IMR-90 (cell line): ENCODE data around the gene CSGALNACT2. TPM values are rescaled to one million over a fixed set of nuclear protein-coding genes. Genes with fewer than 3 reads are reported as not detected.

Source experiments
- ATAC-seq: fragments of 200-7000 bp; cut with Tn5 transposase; 2 replicates; pipeline ENCODE4 v1.9.1; 2020; ENCODE audit warnings: low read depth, mild to moderate bottlenecking, moderate library complexity
- BruUV-seq: library from RNA; stranded (reverse); fragments of 400-500 nt; replicated peaks from 2 replicates; lab custom pipeline; 2021; lab: Mats Ljungman, UMichigan
- CTCF ChIA-PET: fragments of 300-600 bp; formaldehyde crosslinking; extraction: SDS; loops from one replicate; lab custom pipeline; 2021; ENCODE audit warnings: antibody characterized with exemption; lab: Yijun Ruan, JAX
- POLR2A ChIA-PET: fragments of 300-600 bp; sonication (Branson Sonifier 250); formaldehyde crosslinking; loops from one replicate; lab custom pipeline; 2022; ENCODE audit warnings: antibody characterized with exemption; ENCODE audit not compliant: unreplicated experiment; lab: Charles Lee
- DNase-seq: peaks from one replicate; pipeline ENCODE4 v3.0.0; 2013
- H2AFZ ChIP-seq: replicated peaks from 2 replicates; pipeline ENCODE3; 2013; ENCODE audit warnings: low read length, mild to moderate bottlenecking; ENCODE audit not compliant: poor library complexity
- H2AK5ac ChIP-seq: 2 replicates; pipeline ENCODE4 v1.6.1; 2013; ENCODE audit warnings: low read depth, low read length, inconsistent platforms
- H2AK9ac ChIP-seq: replicated peaks from 2 replicates; pipeline ENCODE3; 2013; ENCODE audit warnings: mild to moderate bottlenecking, low read depth, low read length, moderate library complexity; ENCODE audit not compliant: poor library complexity
- H2BK120ac ChIP-seq: 2 replicates; pipeline ENCODE4 v1.6.1; 2013; ENCODE audit warnings: low read depth, low read length, inconsistent platforms
- H2BK15ac ChIP-seq: 3 replicates; pipeline ENCODE4 v1.6.1; 2013; ENCODE audit warnings: low read depth, low read length, inconsistent platforms
- H2BK20ac ChIP-seq: 2 replicates; pipeline ENCODE4 v1.6.1; 2013; ENCODE audit warnings: low read depth, mild to moderate bottlenecking, inconsistent platforms, low read length, moderate library complexity
- H2BK5ac ChIP-seq: 2 replicates; pipeline ENCODE4 v1.6.1; 2013; ENCODE audit warnings: mild to moderate bottlenecking, low read depth, low read length, inconsistent platforms; ENCODE audit not compliant: poor library complexity, severe bottlenecking
- H3K14ac ChIP-seq: replicated peaks from 2 replicates; pipeline ENCODE4 v1.6.1; 2013; ENCODE audit warnings: low read depth, low read length, inconsistent platforms
- H3K18ac ChIP-seq: 2 replicates; pipeline ENCODE4 v1.6.1; 2013; ENCODE audit warnings: low read depth, low read length, control low read depth
- H3K23ac ChIP-seq: 2 replicates; pipeline ENCODE4 v1.6.1; 2013; ENCODE audit warnings: low read depth, low read length, inconsistent platforms
- H3K27ac ChIP-seq: 2 replicates; pipeline ENCODE4 v1.5.1; 2013; ENCODE audit warnings: mild to moderate bottlenecking, control low read depth, low read length; ENCODE audit not compliant: insufficient read depth
- H3K27me3 ChIP-seq: 2 replicates; pipeline ENCODE4 v1.6.1; 2013; ENCODE audit warnings: low read length; ENCODE audit not compliant: control insufficient read depth, insufficient read depth
- H3K36me3 ChIP-seq: 2 replicates; pipeline ENCODE4 v1.6.1; 2013; ENCODE audit warnings: low read length, mixed read lengths; ENCODE audit not compliant: control insufficient read depth, insufficient read depth
- H3K4ac ChIP-seq: 2 replicates; pipeline ENCODE4 v1.6.1; 2013; ENCODE audit warnings: low read depth, low read length, inconsistent platforms
- H3K4me1 ChIP-seq: 2 replicates; pipeline ENCODE4 v1.6.1; 2013; ENCODE audit warnings: low read length, mixed read lengths; ENCODE audit not compliant: control insufficient read depth, insufficient read depth
- H3K4me2 ChIP-seq: 2 replicates; pipeline ENCODE4 v1.6.1; 2013; ENCODE audit warnings: low read depth, mild to moderate bottlenecking, control low read depth, low read length, moderate library complexity
- H3K4me3 ChIP-seq: 2 replicates; pipeline ENCODE4 v1.5.1; 2013; ENCODE audit warnings: low read depth, mild to moderate bottlenecking, control low read depth, low read length, moderate library complexity; ENCODE audit not compliant: insufficient read depth
- H3K56ac ChIP-seq: 2 replicates; pipeline ENCODE4 v1.6.1; 2013; ENCODE audit warnings: low read length, inconsistent platforms; ENCODE audit not compliant: insufficient read depth; ENCODE audit errors: extremely low read depth
- H3K79me1 ChIP-seq, 2 experiments: 2 replicates each; pipeline ENCODE4 v1.6.1; 2013; ENCODE audit warnings: low read length in 2 of 2, inconsistent platforms in 1 of 2, low read depth in 1 of 2
- H3K9ac ChIP-seq: 2 replicates; pipeline ENCODE4 v1.6.1; 2013; ENCODE audit warnings: low read depth, low read length, control low read depth
- H3K9me1 ChIP-seq: 2 replicates; pipeline ENCODE4 v1.6.1; 2013; ENCODE audit warnings: low read length, inconsistent platforms; ENCODE audit not compliant: insufficient read depth
- H3K9me3 ChIP-seq: 2 replicates; pipeline ENCODE4 v1.6.1; 2013; ENCODE audit warnings: low read length; ENCODE audit not compliant: control insufficient read depth, insufficient read depth
- H4K20me1 ChIP-seq: 2 replicates; pipeline ENCODE4 v1.6.1; 2013; ENCODE audit warnings: low read length, inconsistent platforms; ENCODE audit not compliant: insufficient read depth
- H4K5ac ChIP-seq: 2 replicates; pipeline ENCODE4 v1.6.1; 2013; ENCODE audit warnings: mild to moderate bottlenecking, low read depth, low read length, control low read depth
- H4K8ac ChIP-seq, 2 experiments: 2 replicates each; pipeline ENCODE4 v1.6.1; 2013; ENCODE audit warnings: low read depth in 2 of 2, low read length in 2 of 2, control low read depth in 1 of 2, inconsistent platforms in 1 of 2
- H4K91ac ChIP-seq: 2 replicates; pipeline ENCODE4 v1.6.1; 2013; ENCODE audit warnings: low read depth, low read length, inconsistent platforms; ENCODE audit not compliant: insufficient read depth
- CHD1 ChIP-seq: IDR thresholded peaks from 2 replicates; pipeline ENCODE4 v1.6.1; 2012; ENCODE audit warnings: low read depth, low read length, improper control_type of control experiment
- WGBS, 2 experiments: methylation state at CpG; one replicate each; pipeline versions ENCODE4 v1.1.5 to v1.1.7; 2013; ENCODE audit warnings: missing lambda C conversion rate in 2 of 2; ENCODE audit not compliant: insufficient read length in 1 of 2; ENCODE audit errors: extremely low coverage in 2 of 2; 5-methylcytosine and 5-hydroxymethylcytosine counted together
- dilution Hi-C: fragments of 300-500 bp; cut with HindIII; formaldehyde crosslinking; loops from one replicate; pipeline ENCODE4 v1.14.3; 2018; ENCODE audit warnings: low sequenced_read_pairs; ENCODE audit not compliant: unreplicated experiment
- in situ Hi-C: fragments of 300-500 bp; cut with MboI; formaldehyde crosslinking; loops from 3 replicates; pipeline ENCODE4 v1.14.3; 2019; ENCODE audit warnings: low sequenced_read_pairs, inconsistent platforms, mixed read lengths
- intact Hi-C: fragments of 100-400 bp; cut with micrococcal nuclease; formaldehyde crosslinking; loops from 2 replicates; pipeline ENCODE4 v1.10.0; 2022
- polyA plus RNA-seq, 3 experiments: library from polyadenylated mRNA; depleted of rRNA; stranded (reverse); fragments of >200 nt; gene quantifications; 2 replicates each; pipeline ENCODE4 v1.2.3, GENCODE V29; 2012; ENCODE audit warnings: low replicate concordance in 1 of 3
- total RNA-seq: library from RNA; depleted of rRNA; stranded (reverse); fragments of >200 nt; gene quantifications from 2 replicates; pipeline ENCODE4 v1.2.3, GENCODE V29; 2012

Gene CSGALNACT2
- total and polyA plus RNA-seq, 2 of the 4 experiments (the other 2 are of a cell fraction) = 6.5 to 13.1 TPM

GRCh38 chr10:43089519-43089918 lies 48.7 kb upstream of the CSGALNACT2 start:
- in situ Hi-C loops (no loop called here), intact Hi-C loops (no loop called here), dilution Hi-C loops (no loop called here)
- POLR2A ChIA-PET = no interaction called here
- Histone ChIP-seq H2BK5ac (no peak overlapping the region), H2BK20ac (no peak overlapping the region), H3K9me3 (no peaks in the 10 kb centered on the region), H3K23ac (no peak overlapping the region), H2AFZ (no peak overlapping the region), H3K36me3 (no peaks in the 10 kb centered on the region), H2AK9ac (no peak overlapping the region), H3K4me1 (no peaks in the 10 kb centered on the region), H3K4me2 (no peak overlapping the region), H3K14ac (no peak overlapping the region), H4K8ac (no peak overlapping the region), H3K79me1 (no peaks in the 10 kb centered on the region), H4K20me1 (no peaks in the 10 kb centered on the region; the same call in 1 of the 2 replicates), H4K5ac (no peak overlapping the region), H4K91ac (no peak overlapping the region), H3K9me1 (no peaks in the 10 kb centered on the region), H3K18ac (no peak overlapping the region), H2AK5ac (no peak overlapping the region), H3K4me3 (no peak overlapping the region), H3K4ac (no peak overlapping the region), H3K9ac (no peak overlapping the region), H2BK15ac (no peak overlapping the region), H3K56ac (no peak overlapping the region), H3K27me3 (peaks cover 23% of the 10 kb centered on the region; the same call in 1 of the 2 replicates), H3K27ac (no peak overlapping the region), H2BK120ac (no peak overlapping the region)
- ATAC-seq (no peak), DNase-seq (no peak)
- no TSS peak for BruUV-seq
- WGBS, 2 experiments = 70% methylated on average over 4 of the region's 10 CpGs; no CpG with 5 or more reads in 1 of the 2 experiments
- CTCF ChIA-PET = no interaction called here
- no peak for TF ChIP-seq CHD1
